ENCODE measurements around the gene GNG4.
"Not testable (repeated sequence)": the region's sequence is repeated elsewhere in the genome, so short reads cannot be mapped to it uniquely, and the experiment has no call there.

The GNG4 gene

DNA sequence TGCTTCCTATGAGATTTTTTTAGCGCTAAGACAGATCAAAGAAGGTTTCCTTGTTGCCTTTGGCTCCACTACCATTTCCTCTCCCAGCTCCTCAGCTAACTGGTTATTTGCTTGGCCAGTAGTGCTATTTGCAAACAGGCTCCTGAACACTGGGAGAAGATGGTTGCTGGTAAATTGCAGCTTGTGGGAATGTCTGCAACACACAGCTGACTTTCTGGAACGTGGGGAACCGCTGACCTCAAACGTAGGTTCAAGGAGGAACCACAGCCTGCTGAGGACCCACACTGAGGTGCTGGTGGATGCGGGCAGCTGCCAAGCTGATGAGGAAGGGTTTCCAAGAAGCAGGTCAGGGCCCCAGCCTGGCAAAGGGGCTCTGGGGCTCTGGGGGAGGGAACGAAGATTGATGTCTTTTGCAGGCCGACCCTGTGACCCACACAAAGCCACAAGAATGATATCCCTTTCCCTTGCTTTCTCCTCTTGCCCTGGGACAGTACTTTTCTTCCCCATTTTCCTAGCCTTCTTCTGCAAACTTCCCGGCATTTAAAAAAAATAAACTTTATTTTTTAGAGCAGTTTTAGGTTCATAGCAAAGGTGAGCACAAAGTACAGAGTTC, 24.8 kb downstream of the GNG4 start:
- DNase-seq = no peak

DNA sequence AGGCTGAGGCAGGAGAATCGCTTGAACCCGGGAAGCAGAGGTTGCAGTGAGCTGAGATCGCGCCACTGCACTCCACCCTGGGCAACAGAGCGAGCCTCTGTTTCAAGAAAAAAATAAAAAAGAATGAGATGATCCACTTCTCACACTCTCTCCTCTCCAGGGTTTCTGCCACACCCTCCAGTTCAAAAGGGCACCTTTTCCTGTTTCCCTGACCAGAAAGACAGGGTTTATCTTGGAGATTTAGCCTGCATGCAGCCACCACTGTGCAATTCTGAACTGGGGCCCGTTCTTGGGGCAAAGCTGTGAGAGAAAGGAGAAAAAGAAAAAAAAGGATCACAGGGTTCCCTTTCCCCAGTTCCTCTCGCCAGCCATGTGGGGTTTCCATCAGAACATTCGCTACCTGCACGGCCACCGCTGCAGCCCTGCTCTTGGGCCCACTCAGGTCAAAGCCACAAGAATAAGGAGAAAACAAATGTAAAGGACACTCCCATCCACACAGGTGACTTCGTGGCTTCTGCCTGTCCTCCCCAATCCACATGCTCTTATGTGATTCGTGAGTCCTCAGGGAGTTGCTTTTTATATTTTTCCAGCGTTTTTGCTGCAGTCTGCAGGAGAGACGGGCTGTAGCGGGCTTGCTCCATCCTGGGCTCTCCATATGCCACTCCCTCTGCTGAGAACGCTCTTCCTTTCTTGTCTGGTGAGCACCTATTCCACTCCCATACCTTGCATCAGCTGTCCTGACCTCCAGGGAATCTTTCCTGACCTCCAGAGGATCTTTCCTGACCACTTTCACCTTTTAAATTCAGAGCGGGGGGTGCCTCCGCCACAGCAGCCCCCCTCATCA, 26.4 kb downstream of the GNG4 start:
- DNase-seq = no peak

DNA sequence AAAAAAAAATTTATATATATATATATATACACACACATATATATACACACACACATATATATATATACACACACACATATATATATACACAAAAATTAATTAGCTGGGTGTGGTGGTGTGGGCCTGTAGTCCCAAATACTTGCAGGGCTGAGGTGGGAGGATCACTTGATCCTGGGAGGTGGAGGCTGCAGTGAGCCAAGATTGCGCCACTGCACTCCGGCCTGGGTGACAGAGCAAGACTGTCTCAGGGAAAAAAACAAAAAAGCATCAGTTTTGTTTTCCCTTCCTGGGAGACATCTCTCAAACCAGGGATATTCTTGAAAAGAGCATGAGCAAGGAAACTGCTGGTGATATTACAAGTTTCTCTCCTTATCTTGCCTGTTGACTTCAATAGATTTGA, 30.4 kb downstream of the GNG4 start:
- not testable (repeated sequence) for DNase-seq

DNA sequence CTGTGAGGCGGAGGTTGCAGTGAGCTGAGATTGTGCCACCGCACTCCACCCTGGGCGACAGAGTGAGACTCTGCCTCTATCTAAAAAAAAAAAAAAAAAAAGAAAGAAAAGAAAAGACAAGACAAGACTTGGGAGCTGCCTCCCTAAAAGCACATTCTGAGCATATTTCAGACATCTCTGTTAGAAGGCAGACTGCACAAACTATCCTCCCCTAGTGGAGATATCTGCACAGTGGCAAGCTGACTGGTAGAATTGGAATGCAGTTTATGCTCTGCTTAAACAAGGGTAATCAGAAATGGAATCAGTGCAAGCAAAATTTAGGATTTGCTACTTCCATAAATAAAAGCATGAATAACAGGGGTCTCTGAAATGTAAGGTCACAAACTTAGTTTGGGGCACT, 31.8 kb downstream of the GNG4 start:
- DNase-seq = no peak

DNA sequence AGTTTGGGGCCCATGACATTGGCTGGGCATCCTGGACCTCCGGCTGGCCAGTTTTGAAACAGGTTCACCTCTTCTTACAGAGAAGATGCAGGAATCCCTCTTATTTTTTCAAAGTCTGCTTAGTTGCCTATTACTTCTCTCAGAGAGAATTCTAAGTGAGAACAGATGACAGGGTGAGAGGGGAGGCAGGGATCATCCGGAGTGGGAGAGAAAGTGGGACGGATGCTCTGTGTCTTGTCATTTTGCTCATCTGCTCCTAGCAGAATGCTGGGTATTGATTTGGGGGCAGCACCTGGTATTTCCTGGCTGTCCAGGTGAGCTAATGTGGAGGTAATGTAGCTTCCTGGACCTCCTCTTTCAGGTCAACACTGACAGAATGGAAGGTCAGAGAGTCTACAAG, 32.4 kb downstream of the GNG4 start:
- DNase-seq = no peak

DNA sequence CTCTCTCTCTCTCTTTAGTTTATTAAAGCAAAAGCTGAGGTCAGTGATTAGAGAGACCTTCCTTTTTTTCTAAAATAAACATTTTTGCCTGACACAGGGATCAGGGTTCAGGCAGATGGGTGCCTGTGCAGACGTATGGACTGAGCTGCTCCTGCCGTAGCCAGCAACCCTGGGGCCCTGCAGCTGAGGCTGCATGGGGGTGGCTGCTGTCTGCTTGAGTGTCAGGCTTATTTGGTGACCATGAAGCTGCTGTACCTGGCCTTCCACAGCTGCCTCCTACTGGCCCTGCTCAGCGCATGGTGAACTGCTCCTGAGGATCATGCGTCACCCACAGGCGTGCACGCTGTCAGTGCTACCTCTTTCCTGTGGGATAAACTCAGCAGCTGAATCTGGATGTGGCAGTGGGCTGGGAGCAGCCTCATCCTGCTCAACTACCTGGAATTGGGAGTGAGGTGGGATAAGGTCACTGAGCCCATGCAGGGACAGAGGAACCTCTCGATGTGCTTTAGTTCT, 35.1 kb downstream of the GNG4 start:
- DNase-seq = no peak

DNA sequence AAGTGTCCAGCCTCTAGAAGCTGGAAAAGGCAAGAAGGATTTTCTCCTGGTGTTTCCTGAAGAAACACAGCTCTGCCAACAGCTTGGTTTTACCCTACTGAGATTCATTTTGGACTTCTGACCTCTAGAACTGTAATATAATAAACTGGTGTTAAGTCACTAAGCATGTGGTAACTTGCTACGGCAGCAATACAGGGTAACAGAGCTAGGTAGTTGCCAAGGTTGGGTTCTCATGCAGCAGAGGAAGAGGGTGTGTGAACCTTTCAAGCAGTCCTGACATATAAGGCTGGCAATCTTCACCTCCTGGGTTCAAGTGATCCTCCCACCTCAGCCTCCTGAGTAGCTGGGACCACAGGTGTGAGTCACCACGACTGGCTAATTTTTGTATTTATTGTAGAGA, 36.0 kb downstream of the GNG4 start:
- no peak for DNase-seq

DNA sequence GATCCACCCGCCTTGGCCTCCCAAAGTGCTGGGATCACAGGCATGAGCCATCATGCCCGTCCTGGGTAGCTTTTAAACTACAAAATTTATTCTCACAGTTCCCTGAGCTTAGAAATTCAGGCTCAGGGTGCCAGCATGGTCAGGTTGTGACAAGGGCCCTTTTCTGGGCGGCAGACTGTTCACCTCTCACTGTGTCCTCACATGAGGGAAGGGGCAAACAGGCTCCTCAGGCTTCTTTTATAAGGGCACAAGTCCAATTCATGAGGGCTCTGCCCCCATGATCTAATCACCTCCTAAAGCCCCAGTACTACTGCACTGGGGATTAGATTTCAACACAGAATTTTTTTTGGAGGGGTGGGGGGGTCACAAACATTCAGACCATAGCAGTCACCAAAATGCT, 36.8 kb downstream of the GNG4 start:
- DNase-seq = no peak

DNA sequence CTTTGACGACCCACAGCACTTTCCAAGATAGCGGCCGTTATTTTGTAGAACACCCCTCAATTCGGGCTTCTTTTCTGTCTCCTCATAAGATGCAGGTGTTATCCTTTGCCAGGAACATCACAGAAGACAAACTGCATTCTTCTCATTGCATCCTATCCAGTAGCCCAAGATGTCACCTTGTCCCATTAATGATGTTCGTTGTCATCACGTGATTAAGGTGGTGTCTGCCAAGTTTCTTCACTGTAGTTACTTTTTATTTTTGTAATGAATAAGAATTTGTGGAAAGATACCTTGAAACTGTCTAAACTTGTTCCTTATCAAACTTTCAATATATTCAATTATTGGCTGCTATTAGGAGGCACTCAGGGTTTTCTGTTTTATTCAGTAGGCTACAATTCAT, 39.4 kb downstream of the GNG4 start:
- DNase-seq = no peak

DNA sequence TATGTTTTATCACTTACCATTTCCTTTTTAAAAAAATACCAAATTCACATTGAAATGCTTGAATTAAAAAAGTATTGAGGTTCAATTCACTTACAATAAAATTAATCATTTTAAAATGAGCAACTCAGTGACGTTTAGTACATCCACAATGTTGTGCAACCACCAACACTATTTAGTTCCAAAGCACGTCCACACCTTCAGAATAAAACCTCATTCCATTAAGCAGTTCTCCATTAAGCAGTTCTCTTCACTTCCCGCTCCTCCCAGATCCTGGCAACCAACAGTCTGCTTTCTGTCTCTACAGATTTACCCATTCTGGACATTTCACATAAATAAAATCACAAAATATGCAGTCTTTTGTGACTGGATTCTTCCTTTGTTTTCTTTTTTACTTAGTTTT, 41.3 kb downstream of the GNG4 start:
- no peak for DNase-seq

DNA sequence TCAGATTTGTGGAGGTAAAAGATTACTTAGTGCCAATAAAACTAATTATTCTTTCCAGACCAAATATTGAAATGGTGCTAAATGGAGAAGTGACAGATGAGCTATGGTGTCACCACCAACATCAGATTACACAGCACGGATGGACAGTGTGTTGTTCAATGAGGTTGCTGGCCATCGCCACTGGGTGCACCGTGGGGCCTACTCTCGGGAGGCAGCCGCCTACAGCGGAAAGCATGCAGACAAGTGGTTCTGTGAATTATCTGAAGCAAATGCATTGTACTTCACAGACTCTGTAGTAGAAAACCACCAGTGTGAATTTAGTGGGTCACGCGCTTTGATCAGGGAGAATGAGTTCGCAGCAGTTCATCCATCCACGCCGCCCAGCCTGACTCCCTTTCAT, 42.3 kb downstream of the GNG4 start:
- DNase-seq = no peak

DNA sequence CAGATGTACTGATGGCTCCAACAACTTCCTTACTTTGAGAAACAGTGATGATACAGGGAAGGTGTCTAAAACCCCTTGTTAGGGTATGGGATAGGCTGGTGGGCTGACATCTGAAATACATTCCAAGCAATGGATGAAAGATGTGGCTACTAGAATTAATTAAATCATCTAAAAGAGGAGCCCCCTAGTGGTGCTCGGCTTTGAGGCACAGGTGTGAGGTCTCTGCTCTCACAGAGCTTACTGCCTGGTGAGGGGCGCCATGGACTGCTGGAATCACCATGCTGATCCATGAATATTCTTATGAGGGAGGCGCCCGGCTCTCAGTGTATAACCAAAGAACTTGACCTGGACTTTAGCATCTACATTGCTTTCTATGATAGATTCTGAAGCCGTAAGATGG, 48.5 kb downstream of the GNG4 start:
- DNase-seq = peak; percentile 8

DNA sequence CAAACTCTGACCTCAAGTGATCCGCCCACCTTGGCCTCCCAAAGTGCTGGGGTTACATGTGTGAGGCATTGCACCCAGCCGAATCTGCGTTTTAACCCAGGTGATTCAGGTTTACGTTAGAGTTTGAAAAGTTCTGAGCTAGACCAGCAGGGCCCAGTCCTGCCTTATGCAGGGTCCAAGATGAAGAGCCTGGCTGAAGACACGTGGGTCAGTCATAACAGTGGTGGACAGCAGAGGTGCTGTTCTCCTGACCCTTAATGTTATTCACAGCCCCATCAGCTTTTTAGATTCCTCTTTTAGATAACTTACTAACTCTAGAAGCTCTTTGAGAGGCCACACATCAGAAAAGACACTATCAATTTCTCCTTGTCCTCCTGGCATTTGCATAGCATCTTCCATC, 50.0 kb downstream of the GNG4 start:
- no peak for DNase-seq

DNA sequence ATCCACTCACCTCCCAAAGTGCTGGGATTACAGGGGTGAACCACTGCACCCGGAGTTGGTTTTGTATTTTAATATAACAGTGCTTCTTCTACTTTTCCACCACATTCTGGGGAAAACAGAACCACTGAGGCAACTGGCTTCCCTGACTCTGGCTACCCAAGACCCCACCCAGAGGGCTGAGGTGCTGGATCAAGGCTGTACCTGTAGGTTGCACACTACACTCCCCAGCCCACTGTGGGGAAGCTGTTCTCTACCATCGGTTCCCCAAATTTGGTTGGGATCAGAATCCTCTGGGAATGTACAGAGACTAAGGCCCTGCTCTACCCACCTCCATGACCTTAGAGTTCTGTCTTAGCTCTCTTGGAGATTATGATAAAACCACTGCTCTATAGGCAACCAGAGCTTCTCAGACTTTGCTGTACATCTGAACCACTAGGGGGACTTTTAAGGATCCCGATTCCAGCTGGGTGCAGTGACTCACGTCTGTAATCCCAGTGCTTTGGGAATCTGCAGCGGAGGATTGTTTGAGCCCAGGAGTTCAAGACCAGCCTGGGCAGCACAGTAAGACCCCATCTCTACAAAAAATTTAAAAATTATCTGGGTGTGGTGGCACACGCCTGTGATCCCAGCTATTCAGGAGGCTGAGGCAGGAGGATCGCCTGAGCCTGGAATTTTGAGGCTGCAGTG, 51.6 kb downstream of the GNG4 start:
- DNase-seq = no peak

DNA sequence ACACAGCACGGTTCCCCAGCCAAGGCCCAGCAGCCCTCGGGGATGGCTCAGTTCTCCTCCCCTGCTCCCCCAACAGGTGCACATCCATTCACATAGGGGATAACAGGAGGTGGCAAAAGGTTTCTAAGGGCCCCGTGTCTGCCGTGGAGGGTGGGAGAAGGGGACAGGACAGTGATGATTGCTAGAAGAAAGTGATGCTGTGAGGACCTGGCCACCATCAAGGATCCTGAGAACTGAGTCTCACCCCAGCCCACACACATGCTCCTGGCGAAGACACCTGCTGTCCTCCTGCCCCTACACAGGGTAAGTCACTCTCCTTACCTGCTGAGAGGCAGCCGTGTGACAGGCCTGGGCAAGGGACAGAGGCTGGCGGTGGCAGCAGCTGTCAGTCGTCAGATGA, 54.5 kb downstream of the GNG4 start:
- DNase-seq = no peak

DNA sequence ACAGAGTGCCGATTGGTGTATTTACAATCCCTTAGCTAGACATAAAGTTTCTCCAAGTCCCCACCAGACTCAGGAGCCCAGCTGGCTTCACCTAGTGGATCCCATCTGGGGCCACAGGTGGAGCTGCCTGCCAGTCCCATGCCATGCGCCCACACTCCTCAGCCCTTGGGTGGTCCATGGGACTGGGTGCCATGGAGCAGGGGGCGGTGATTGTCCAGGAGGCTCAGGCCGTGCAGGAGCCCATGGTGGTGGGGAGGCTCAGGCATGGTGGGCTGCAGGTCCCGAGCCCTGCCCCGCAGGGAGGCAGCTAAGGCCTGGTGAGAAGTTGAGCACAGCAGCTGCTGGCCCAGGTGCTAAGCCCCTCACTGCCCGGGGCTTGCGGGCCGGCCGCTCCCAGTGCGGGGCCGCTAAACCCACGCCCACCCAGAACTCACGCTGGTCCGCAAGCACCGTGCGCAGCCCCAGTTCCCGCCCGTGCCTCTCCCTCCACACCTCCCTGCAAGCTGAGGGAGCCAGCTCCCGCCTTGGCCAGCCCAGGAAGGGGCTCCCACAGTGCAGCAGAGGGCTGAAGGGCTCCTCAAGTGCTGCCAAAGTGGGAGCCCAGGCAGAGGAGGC, 55.2 kb downstream of the GNG4 start:
- DNase-seq = not testable (repeated sequence)

DNA sequence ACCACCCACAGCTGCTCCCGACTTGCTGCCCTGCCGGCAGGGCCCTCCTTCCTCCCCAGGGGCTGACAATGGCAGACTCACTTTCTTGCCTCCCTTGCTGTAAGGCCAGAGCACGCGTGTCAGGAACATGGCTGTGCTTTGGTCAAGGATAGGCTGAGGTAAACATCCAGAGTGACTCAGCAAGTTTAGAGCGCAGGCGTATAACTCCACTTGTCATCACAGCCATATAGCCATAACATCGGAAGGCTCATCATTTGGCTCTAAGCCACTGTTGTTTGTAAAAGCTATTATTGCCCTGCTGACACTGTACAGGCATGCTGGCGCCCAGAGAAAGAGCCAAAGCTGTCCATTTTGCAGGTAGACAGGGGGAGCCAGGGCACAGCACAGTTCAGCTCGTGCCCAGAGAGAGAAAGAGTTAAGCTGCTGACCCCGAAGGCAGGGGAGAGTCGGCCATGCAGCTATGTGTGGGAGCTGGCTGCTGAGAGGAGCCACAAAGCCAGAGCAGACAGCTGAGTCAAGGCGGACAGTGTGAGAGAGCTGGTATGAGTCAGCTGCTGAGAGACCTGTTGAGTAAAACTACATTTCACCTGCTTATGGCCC, 60.6 kb downstream of the GNG4 start:
- no peak for DNase-seq

DNA sequence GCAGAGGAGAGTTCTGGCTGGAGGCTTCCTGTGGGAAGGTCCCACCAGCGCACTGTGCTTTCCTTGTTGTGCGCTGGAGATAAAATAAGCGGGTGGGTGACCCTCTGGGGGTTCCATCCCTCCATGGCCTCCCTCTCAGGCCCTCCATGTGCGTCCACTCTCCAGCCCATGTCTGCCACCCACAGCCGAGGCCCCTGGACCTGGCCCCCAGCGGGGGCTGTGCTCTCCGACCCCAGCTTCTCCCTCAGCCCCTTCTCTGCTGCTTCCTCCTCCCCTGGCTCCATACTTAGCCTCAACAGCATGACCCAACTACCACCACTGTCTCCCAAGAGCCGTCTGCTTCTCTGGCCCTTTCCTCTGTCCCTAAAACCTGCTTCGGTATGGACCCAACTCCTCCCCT, 61.4 kb downstream of the GNG4 start:
- no peak for DNase-seq

DNA sequence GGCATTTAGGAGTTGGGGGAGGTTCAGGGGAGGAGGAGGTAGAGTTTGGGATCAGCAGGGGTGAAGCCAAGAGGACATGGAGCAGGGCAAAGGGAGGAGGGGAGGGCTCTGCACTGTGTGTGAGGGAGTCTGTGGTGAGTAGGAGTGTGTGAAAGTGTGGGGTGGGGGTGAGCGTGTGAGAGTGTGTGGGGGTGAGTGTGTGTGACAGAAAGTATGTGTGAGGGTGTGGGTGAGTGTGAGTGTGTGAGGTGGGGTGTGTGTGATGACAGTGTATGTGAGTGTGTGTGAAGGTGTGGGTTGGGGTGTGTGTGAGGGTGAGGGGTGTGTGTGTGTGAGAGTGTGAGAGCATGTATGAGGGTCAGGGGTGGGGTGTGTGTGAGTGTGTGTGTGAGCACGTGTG, 62.6 kb downstream of the GNG4 start:
- DNase-seq = no peak

DNA sequence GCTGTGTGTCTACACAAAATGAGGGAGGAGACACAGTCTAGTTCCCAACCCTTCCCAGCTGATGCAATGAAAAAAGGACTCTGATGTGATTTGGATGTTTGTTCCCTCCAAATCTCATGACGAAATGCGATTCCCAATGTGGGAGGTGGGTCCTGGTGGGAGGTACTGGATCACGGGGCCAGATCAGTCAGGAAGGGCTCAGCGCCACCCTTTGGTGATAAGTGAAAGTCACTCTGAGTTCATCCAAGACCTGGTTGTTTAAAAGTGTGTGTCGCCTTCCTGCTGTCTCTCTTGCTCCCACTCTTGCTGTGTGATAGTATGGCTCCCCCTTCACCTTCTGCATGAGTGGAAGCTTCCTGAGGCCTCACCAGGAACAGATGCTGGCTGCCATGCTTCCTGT, 63.2 kb downstream of the GNG4 start:
- DNase-seq = no peak

DNA sequence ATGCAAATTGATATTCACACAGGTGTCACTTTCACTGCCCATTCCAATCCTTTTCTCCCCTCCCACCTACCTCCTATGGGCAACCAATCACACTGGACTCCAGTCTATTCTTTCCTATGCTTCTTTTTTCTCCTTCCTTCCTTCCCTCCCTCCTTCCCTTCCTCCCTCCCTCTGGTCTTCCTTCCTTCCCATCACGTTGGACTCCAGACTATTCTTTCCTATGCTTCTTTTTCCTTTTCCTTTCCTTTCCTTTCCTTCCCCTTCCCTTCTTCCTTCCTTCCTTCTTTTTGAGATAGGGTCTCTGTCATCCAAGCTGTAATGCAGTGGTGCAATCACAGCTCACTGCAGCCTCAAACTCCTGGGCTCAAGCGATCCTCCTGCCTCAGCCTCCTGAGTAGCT, 64.6 kb downstream of the GNG4 start:
- no peak for DNase-seq

DNA sequence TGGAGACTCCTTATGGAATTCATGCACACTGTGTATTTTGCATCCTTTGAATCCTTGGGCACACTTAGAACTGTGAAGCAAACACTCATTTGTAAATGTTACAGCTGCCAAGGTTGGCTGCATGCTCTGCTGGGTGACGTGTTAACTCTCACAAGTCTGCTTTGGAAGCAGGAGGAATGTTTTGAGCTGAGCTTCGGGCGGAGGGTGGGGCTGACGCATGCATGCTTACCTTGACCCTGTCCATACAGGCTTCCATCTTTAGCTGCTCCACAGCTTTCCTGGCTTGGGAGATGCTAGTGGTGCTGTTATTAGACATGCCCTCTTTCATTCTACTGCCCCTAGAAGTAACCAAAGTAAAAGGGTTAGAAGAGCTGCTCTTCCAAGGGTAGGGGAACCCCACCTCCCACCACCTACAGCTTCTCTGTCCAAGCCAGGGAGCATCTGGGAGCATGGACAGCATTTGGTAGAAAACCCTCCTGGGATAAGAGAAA, 66.0 kb downstream of the GNG4 start:
- DNase-seq = no peak

DNA sequence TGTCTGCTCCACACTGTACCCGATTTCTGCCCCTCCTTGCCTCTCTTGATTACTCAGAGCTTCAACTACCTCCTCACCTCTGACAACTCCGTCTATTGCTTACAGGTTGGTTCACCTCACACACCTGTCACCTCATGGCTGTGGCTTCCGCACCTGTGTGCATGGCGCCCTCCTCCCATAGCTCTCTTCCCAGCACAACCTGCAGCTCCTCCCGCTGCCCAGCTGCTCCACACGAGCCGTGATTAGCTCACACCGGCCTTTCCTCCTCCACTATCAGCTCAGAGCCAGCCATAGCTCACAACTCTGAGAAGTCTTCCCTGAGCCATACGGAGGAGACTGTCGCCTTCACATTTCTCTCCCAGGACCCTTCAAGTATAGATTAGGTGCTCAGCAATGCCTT, 67.5 kb downstream of the GNG4 start:
- no peak for DNase-seq

All from CD4-positive, alpha-beta T cell treated with Interleukin-12 subunit alpha and Interleukin-12 subunit beta, for 1 hour (primary cell).